HEK293T (cell line): ENCODE data around the gene TSTD2.
"Not testable (repeated sequence)": the region's sequence is repeated elsewhere in the genome, so short reads cannot be mapped to it uniquely, and the experiment has no call there.

Experiments used
- BHLHE40 ChIP-seq: fragments of 450-650 bp; IDR thresholded peaks from 2 replicates; pipeline ENCODE4 v1.6.1; 2016; ENCODE audit warnings: mild to moderate bottlenecking, moderate library complexity, borderline replicate concordance
- ELF4 ChIP-seq: fragments of 450-650 bp; IDR thresholded peaks from 2 replicates; pipeline ENCODE4 v1.6.1; 2017; ENCODE audit warnings: antibody characterized with exemption
- FOXK2 ChIP-seq: fragments of 450-650 bp; IDR thresholded peaks from 2 replicates; pipeline ENCODE4 v1.6.1; 2016; ENCODE audit warnings: mild to moderate bottlenecking
- FOXM1 ChIP-seq: fragments of 450-650 bp; IDR thresholded peaks from 2 replicates; pipeline ENCODE4 v1.6.1; 2017; ENCODE audit warnings: mild to moderate bottlenecking, borderline replicate concordance
- NFRKB ChIP-seq: fragments of 450-650 bp; IDR thresholded peaks from 2 replicates; pipeline ENCODE4 v1.6.1; 2016; ENCODE audit warnings: mild to moderate bottlenecking, moderate library complexity
- SP1 ChIP-seq: fragments of 450-650 bp; IDR thresholded peaks from 2 replicates; pipeline ENCODE4 v1.6.1; 2017
- SUZ12 ChIP-seq: fragments of 450-650 bp; IDR thresholded peaks from 2 replicates; pipeline ENCODE4 v1.6.1; 2016; ENCODE audit warnings: mild to moderate bottlenecking
- TARDBP ChIP-seq: fragments of 450-650 bp; IDR thresholded peaks from 2 replicates; pipeline ENCODE4 v1.6.1; 2016
- TF ChIP-seq, protein P1 (sequence below): fragments of 450-650 bp; IDR thresholded peaks from 2 replicates; pipeline ENCODE4 v1.6.1; 2016

DNA sequence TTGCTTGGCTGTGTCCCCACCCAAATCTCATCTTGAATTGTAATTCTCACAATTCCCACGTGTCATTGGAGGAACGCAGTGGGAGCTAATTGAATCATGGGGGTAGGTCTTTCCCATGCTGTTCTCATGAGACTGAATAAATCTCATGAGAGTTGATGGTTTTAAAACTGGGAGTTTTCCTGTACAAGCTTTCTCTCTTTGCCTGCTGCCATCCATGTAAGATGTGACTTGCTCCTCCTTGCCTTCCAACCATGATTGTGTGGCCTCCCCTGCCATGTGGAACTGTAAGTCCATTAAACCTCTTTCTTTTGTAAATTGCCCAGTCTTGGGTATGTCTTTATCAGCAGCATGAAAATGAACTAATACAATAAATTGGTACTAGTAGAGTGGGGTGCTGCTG, 13.1 kb downstream of the TSTD2 start:
- TF ChIP-seq SP1, TARDBP, NFRKB, BHLHE40, SUZ12, FOXM1, ELF4, FOXK2: not testable (repeated sequence)
- TF ChIP-seq, protein P1, sequence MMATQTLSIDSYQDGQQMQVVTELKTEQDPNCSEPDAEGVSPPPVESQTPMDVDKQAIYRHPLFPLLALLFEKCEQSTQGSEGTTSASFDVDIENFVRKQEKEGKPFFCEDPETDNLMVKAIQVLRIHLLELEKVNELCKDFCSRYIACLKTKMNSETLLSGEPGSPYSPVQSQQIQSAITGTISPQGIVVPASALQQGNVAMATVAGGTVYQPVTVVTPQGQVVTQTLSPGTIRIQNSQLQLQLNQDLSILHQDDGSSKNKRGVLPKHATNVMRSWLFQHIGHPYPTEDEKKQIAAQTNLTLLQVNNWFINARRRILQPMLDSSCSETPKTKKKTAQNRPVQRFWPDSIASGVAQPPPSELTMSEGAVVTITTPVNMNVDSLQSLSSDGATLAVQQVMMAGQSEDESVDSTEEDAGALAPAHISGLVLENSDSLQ: not testable (repeated sequence)
